Stimulated activated CD8-positive, alpha-beta memory T cell treated with anti-CD3 and anti-CD28 coated beads, Interleukin-12 subunit alpha, Interleukin-12 subunit beta, amount 100 ng/mL, for 4 hours (primary cell): Measurements from ENCODE around the gene OGFRL1.

Source experiments
- DNase-seq: peaks from one replicate; pipeline ENCODE4 v3.0.0-alpha.2; 2020; ENCODE audit warnings: low read depth

OGFRL1 gene

DNA sequence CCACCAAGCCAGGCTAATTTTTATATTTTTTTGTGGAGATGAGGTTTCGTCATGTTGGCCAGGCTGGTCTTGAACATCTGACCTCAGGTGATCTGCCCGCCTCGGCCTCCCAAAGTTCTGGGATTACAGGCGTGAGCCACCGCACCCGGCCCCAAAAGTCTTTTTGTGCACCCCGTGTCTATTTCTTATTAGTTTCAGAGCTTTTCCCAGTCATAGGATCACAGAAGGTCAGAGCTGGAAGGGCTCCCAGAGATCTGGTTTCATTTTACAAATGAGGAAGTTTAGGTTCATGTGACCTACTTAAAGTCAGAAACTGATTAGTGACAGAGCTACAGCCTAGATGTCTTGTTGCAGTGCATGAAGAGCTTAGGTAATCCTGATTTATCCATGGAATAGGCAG is 1.6 kb upstream of the OGFRL1 start:
- no peak for DNase-seq

DNA sequence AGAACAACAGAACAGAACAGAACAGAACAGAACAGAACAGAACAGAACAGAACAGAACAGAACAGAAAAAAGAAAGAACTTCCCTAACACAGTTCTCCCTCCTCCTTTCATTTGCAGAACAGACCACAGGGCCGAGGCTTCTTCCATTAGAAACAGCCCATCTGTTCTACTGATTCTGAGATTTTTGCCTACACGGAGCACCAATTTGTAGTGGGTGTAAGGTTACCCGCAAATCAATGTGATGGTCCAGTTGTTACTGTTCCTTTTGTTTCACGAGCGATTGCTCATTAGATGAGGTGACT is 734 bp upstream of the OGFRL1 start:
- DNase-seq = no peak

DNA sequence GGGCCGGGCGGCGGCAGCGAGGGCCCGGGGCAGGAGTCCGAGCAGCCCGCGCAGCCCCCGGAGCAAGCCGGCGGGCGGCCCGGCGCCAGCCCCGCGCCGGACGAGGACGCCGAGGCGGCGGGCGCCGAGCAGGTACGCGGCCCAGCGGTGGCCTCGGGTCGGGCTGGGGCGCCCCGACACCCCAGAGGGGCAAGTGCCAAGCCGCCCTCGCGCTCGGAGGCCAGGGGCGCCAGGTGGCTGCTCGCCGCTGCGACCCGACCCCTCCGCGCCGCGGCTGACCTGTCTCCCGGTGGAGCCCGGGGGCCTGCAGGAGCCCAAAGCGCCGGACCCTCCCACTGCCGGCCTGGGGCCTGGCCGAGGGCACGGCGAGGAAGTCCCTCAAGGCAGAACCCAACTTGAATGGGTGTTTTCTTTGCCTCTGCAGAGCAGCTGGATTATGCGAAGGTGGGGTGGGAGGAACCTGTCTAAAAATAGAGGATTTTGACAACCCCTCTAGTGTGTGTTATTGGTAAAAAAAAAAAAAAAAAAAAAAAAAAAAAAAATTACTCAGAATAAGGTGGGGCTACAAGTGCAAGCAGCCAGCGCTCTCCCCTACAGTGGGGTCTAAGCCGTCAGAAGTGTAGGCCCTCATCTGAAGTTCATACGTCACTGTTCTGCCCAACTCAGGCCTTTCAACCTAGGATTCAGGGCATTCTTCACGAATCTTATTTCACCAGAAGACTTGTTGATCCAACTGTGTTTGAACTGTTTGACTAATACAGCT is 609 bp downstream of the OGFRL1 start:
- no peak for DNase-seq

DNA sequence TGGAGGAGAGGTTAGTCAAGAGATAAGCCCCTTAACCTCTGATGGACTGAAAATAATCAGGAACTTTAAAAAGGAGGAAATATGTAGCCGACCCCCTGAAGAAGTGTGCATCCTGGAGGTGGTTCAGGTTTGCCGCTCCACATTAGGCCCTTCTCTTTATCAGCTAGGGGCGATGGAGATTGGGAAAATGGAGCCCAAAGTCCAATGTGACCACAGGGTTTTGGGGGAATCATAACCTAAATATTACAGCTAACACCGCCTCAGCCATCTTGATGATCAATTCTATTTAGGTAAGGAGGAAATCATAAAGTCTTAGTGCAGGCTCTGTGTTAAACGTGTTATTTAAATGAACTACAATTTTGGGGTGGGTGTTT is 1.2 kb downstream of the OGFRL1 start:
- no peak for DNase-seq

DNA sequence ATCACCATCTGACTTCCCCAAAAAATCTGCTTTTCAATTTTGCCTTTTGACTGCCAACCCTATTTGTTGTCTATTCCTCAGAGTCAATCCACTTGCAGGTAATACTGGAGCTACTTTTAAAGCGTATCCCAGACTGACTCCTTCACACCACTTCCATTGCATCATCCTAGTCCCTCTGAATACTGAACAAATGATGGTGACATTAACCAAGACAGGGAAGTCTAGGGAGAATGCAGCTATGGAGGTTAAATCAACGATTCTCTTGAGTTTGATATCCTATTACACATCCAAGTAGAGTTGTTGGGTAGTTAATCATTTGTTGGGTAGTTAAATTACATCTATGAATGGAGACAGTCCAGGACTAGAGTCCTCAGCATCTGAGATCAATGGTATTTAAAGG is 2.0 kb downstream of the OGFRL1 start:
- no peak for DNase-seq

DNA sequence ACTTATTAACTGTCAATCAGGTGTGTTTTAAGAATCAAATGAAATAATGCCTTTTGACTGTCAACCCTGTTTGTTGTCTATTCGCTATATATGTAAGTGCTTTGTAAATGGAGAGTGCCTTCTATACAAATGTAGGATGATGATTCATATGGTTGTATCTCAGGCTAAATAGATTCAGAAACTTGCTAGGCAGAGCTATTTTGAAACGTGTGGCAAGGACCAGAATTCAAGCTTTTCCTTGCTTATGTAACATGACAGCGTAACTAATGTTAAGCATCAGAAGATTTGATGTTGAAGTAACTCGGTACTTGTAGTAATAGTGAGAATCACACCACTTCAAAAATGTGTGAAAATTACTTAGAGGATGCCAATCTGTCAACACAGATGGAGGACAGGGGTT is 3.4 kb downstream of the OGFRL1 start:
- no peak for DNase-seq

DNA sequence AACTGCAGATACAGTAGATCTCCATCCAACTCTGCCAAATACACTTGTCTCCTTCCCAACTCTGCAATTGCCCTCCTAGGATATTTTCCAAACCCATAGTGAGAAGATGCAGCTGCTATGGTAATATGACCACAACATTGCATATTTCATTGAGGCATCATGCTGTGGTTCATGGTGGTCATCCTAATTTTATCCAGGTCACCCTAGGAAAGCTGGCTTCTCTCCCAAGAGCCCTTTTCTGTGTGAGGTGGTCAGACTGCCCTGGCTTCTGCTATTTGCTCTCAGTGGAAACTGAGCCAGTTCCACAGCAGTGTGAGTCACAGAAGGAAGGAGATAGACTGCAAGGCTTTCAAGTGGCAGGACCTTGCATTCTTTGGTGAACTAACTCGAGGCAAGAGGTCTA is 5.5 kb downstream of the OGFRL1 start:
- DNase-seq = no peak

DNA sequence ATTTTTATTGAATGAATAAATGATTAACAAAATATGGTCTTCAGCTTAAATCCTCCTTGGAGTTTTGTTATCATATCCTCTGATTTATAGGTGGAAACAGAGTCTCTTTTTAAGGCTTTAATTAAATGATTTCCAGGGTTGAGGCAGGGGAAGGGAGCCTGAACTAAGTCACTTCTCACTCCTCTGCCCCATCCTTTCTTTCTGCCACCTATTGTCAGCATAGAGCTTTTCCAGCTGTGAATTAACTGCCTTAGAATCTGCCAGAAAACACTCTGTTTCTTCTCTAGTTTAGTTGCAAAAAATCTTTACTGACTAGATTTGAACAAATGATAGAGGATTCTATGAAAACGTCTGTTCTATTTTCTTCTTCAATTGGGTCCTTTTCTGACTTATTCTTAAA is 9.8 kb downstream of the OGFRL1 start:
- DNase-seq = no peak

DNA sequence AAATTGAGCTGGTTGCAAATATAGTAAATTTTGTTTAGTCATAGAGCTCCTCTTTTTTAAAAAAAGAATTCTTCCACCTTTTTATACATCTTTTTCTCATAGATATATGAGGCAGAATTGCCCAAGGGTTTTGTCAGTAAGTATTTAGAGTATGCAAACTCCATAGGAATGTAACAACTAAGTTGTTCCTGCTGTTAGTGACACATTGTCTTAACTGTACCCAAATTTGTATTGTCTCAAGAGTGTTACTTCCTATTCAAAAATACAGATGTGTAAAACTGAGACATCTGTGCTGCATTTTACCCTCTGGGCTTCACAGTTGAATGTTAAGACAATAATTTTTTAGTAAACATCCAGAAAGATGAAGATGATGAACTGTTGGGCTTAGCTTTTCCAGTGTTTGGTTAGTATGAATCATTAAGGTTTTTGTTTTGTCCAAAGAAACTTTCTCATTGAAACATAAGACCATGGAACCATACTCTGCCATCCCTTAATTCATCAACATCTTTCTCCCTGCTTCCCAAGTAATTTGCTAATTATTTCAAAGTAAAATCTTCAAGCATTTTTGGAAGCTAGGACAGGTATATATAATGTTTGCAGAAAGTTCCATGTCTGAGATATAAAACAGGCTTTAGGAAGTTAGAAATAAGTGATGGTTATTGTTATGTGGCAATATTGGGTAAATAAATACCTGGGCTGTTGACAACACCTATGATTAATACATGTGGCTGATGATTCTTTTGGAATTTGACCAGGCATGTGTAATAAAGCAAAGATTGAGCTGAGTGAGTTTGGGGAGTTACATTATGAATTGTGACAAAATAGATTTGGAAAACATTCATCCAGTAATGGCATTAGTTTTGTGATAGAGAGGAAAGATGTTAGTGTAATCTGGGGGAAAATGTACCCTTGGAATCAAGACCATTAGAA is 11.2 kb downstream of the OGFRL1 start:
- no peak for DNase-seq

DNA sequence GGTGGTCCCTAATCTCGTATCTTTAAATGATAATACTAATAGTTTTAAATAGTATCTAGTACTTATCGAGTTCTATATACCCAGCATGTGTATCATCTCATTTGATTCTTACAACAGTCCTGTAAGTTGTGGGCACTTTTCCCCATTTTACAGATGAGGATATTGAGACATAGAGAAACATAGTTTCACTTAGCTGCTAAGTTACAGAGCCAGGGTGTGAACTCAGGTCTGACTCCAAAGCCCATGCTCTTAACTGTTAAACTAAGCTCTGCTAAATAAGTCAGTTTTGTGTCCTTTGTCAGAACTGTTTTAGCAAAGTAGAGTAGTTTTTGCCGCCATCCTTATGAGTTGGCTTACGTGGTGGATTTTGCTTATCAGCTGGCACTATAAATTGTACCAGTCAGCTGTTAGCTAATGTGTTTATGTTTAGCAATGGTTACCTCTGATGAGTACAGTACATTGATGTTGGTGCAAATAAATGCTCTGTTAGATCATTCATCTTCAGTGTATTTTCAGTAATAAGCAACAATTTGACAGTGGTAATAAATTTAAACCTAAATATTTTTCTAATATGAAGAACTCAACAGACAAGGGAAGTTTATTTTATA is 12.1 kb downstream of the OGFRL1 start:
- DNase-seq = no peak

DNA sequence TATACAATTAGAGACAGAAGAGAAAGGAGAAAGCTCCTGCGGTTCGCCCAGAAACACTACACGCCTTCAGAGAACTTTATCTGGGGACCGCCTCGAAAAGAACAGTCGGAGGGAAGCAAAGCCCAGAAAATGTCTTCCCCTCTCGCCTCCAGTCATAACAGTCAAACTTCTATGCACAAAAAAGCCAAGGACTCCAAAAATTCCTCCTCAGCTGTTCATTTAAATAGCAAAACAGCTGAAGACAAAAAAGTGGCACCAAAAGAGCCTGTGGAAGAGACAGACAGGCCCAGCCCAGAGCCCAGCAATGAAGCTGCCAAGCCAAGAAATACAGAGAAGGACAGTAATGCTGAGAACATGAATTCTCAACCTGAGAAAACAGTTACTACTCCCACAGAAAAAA is 12.9 kb downstream of the OGFRL1 start:
- no peak for DNase-seq

DNA sequence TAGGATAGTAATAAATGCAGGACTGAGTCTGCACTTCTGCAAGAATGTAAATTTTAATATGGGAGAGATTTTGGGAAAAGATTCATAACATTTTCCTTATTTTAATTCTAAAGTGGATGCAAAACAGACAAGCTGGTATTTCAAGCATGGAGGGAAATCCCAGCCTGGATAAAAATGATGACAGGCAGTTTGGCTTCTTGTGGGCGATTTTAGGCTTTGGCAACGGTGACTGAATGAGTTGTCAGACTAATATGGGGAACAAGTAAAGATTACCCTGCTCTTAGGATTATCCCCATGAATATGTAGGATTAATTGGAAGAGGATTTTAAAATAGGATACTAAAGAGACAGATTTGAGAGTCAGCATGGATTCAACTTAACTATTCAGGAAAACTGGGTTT is 21.0 kb downstream of the OGFRL1 start:
- DNase-seq = no peak

DNA sequence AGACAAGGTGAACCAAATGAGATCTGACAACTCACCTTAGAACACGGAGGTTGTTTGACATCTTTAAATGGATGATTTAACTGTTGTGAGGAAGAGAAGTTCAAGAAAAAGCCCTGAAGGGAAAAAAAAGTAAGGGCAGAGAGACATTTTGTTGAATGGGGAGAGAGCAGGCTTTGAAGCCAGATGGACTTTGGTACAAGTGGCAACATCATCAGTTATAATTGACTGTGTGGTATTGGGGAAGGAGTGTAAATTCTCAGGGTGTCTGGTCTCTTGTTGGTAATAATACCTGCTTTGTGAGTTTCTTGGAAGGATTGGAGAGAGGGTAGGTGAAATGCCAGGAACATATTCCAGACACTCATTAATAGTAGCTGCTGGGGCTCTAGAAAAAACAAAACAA is 21.6 kb downstream of the OGFRL1 start:
- no peak for DNase-seq

DNA sequence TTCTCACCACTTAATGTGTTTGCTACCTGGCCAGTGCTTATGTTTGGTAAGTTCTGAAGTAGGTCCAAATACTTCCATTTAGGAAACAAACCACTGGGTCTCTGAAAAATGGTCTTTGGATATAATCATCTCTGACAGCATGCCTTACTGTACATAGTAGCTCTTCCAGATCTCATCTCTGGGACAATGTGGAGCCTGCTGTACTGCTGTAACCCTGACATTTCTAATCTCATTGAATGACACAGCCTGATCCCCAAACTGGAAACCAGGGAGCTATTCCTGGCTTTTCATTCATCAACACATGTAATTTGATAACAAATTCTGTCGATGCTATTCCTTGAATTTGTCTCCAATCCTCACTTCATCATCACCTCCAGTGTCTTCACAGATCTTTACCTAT is 23.5 kb downstream of the OGFRL1 start:
- DNase-seq = no peak

DNA sequence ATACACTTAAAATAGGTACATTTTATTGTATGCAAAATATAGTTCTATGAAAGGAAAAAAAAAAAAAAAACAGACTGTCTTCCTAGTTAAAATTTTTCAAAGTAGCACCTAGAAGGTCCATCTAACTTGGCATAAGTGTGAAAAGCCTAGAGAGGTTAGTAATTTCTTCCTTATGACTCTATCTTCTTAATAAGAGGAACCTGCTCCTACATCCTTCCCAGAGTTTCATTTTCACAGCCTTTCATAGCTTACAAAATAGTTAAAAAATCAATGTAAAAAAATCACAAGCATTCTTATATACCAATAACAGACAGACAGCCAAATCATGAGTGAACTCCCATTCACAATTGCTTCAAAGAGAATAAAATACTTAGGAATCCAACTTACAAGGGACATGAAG is 28.8 kb downstream of the OGFRL1 start:
- no peak for DNase-seq

DNA sequence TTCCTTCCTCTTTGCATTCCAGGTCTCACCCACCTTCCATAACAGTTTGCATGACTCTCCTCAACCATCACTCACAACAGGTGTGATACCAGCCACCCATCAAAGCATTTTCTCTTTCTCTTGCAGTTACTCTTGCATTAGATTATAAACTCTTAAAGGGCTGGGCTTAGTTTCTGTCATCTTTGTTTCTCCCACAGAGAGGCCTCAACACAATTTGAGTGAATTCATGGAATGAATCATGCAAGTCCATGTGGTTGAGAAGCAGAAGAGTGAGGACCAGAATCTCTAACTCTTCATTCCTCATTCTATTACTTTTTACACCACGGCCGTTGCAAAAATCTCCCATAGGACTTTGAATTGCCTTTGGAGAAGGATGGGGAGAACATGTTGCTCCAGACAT is 31.4 kb downstream of the OGFRL1 start:
- no peak for DNase-seq

DNA sequence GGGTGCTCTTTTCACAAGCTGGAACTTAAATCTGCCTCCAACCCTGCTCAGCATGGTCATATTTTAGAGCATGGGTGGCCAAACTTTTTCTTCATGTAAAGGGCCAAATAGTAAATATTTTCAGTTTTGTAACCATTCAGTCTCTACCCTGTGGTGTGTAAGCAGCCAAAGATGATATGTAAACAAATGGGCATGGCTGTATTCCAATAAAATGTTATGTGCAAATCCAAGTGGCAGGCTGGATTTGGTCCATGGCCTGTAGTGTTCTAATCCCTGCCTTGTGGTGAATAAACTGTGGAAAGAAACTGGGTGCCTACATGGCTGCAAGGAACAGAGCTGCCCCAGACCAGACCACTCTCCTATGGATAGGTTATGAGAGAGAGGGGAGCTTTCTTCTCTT is 32.7 kb downstream of the OGFRL1 start:
- no peak for DNase-seq

DNA sequence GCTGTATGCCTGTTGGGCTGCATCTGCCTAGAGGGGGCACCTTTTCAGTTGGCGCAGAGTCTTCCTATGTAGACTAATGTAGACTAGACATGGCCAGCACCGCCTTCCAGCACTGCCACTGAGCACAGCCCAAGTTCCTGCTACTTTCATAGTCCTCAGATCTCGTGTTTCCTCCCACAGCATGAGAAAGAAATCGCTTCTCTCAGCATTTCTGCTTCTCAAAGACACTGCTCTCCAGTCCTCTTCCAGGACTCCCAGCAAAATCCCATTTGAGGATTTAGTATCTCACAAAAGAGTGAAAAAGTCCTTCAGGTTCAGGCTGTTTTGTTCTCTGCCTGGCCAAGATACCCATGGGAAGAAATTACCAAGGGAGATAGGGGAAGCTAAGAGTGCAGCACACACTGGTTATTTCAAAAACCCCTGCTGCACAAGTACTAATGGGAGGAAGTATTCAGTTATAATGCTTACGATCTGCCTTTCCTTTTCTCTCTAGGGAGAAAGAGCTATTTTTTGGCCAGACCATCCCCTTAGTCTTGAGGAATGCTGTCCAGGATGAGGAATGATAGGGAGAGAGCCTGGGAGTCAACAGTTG is 35.7 kb downstream of the OGFRL1 start:
- DNase-seq = no peak

DNA sequence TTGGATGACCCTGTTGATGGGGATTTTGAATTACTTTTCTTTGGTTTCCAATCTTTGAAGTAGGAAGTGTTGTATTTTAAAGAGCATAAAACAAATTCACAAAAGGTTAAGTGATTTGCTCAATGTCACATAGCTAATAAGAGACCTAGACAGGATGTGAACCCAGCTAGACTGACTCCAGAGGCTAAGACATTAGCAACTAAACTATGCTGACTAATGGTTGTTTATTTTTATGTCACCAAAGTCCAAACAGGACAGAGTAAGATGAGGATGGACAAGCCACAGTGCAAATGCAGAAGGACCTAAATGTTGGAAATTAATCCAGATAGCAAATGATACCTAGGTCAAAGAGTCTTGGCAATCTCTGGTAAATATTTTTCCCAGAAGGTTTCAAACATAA is 38.0 kb downstream of the OGFRL1 start:
- DNase-seq = no peak

DNA sequence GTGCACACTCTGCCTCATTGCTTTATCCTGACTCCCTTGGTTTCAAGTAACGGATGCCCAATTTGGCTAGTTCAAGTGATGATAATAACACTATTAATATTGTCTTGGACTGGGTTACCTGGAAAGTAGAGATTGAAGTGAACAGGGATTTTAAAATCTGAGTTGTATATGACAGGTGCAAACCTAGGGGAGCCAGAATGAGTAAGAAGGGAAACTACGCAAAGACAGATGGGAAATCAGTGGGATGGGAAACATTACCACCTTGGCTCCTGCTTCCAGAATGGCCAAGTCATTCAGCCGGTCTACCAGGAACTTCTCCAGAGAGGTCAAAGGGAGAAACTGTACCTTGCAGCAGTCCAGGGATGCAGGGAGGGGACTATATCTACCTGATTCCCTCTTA is 41.9 kb downstream of the OGFRL1 start:
- DNase-seq = no peak

DNA sequence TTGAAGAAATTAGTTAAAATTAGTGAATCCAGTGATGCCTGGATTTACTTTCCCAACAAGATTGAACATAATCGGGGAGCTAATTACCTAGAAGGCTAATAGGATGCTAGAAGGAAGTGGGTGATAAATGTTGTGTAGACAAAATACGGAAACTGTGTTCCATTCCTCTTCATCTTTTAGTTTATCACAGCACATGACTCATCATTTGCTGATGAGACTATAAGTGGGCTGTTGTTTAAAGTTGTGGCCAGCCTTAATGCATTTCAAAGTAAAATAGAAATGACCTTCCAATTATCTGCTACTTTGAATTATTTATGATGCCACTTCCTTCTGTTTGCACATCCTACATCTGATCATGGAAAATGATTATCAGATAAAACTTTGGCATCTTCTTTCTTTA is 43.4 kb downstream of the OGFRL1 start:
- no peak for DNase-seq

DNA sequence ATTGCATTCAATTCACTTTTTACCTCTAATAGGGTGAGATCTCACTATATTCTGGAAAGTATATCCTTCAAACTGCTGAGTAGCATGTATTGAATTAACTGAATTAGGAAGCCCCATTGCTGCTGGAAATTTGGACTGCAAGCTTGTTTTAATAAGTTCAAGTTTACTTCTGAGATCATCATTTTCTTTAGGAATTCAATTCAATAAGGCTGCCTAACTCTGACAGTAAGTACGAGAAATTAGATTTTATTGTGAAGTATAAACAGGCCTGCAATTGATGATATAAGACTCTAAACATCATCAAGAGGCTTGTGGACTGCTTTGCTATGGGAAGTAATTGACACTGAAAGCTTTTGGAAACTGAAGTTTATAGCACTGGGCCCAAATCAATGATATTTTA is 44.4 kb downstream of the OGFRL1 start:
- DNase-seq = no peak

DNA sequence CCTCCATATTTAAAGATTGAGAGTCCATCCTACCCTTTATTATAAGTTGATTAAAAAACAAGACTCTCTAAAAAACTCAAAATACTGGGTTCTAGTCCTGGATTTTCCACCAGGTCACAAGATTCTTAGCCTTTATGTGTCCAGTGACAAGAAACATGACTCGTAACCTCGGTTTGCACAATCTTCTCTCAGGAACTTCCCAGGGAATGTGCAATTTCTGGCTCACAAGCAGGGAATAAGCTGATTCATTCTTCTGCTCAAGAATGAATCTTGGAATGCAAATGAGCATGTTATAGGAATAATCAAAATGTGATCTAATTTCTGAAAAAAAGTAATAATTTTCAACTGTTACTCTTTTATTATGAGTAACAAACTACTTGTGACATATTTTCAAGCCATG is 45.1 kb downstream of the OGFRL1 start:
- DNase-seq = no peak
